ENCODE measurements around the gene ATP6V1F.

Gene ATP6V1F

GRCh38 chr7:128830231-128831177, 32.2 kb upstream of the ATP6V1F start, which contains the start of gene FLNC:
TSS of gene FLNC (plus strand) at chr7:128830406. CDS start at chr7:128830638, 232 bp downstream.
- no peaks in the 10 kb centered on the region for H3K36me3 ChIP-seq (ENCODE audit: control insufficient read depth, insufficient read depth, low read length)
- H3K27me3 ChIP-seq (ENCODE audit: control insufficient read depth, insufficient read depth, low read length): peaks cover 12% of the 10 kb centered on the region
- H3K4me3 ChIP-seq (ENCODE audit: low read length): peak within 1 kb of the TSS; percentile 83
- H3K4me1 ChIP-seq (ENCODE audit: control insufficient read depth, insufficient read depth, low read length): peaks cover 43% of the 10 kb centered on the region
- peak within 1 kb of the TSS; percentile 98 for H3K27ac ChIP-seq (ENCODE audit: low read depth, low read length)
- peak within 1 kb of the TSS; percentile 80 for H3K9ac ChIP-seq (ENCODE audit: low read length)

- Histone ChIP-seq H3K27me3 (ENCODE audit: control insufficient read depth, insufficient read depth, low read length) (peaks cover 12% of the 10 kb centered on the region), H3K4me1 (ENCODE audit: control insufficient read depth, insufficient read depth, low read length) (peaks cover 51% of the 10 kb centered on the region), H3K27ac (ENCODE audit: low read depth, low read length) (peak overlapping the region; percentile 98), H3K36me3 (ENCODE audit: control insufficient read depth, insufficient read depth, low read length) (no peaks in the 10 kb centered on the region), H3K9ac (ENCODE audit: low read length) (peak overlapping the region; percentile 70), H3K4me3 (ENCODE audit: low read length) (peak overlapping the region; percentile 83)
Measured at GRCh38 chr7:128831178-128831993, 31.3 kb upstream of the ATP6V1F start.

GRCh38 chr7:128831994-128832879, 30.4 kb upstream of the ATP6V1F start:
- Histone ChIP-seq H3K27ac (ENCODE audit: low read depth, low read length) (peak overlapping the region; percentile 98), H3K36me3 (ENCODE audit: control insufficient read depth, insufficient read depth, low read length) (peaks cover under 1% of the 10 kb centered on the region), H3K4me3 (ENCODE audit: low read length) (peak overlapping the region; percentile 83), H3K4me1 (ENCODE audit: control insufficient read depth, insufficient read depth, low read length) (peaks cover 50% of the 10 kb centered on the region), H3K27me3 (ENCODE audit: control insufficient read depth, insufficient read depth, low read length) (peaks cover 12% of the 10 kb centered on the region), H3K9ac (ENCODE audit: low read length) (peak overlapping the region; percentile 51)

- H3K4me1 ChIP-seq (ENCODE audit: control insufficient read depth, insufficient read depth, low read length): peaks cover 46% of the 10 kb centered on the region
- peak overlapping the region; percentile 51 for H3K9ac ChIP-seq (ENCODE audit: low read length)
- peak overlapping the region; percentile 98 for H3K27ac ChIP-seq (ENCODE audit: low read depth, low read length)
- peaks cover 12% of the 10 kb centered on the region for H3K27me3 ChIP-seq (ENCODE audit: control insufficient read depth, insufficient read depth, low read length)
- peaks cover 7% of the 10 kb centered on the region for H3K36me3 ChIP-seq (ENCODE audit: control insufficient read depth, insufficient read depth, low read length)
- H3K4me3 ChIP-seq (ENCODE audit: low read length): peak overlapping the region; percentile 83
Measured at GRCh38 chr7:128832880-128833147, 29.8 kb upstream of the ATP6V1F start.

GRCh38 chr7:128833148-128833945, 29.3 kb upstream of the ATP6V1F start:
- H3K27me3 ChIP-seq (ENCODE audit: control insufficient read depth, insufficient read depth, low read length): peaks cover 12% of the 10 kb centered on the region
- peaks cover 40% of the 10 kb centered on the region for H3K4me1 ChIP-seq (ENCODE audit: control insufficient read depth, insufficient read depth, low read length)
- peaks cover 10% of the 10 kb centered on the region for H3K36me3 ChIP-seq (ENCODE audit: control insufficient read depth, insufficient read depth, low read length)
- peak overlapping the region; percentile 51 for H3K9ac ChIP-seq (ENCODE audit: low read length)
- H3K27ac ChIP-seq (ENCODE audit: low read depth, low read length): peak overlapping the region; percentile 98
- H3K4me3 ChIP-seq (ENCODE audit: low read length): peak overlapping the region; percentile 83

GRCh38 chr7:128833946-128834325, 28.7 kb upstream of the ATP6V1F start:
- H3K9ac ChIP-seq (ENCODE audit: low read length): no peak overlapping the region
- peak overlapping the region; percentile 98 for H3K27ac ChIP-seq (ENCODE audit: low read depth, low read length)
- peaks cover 15% of the 10 kb centered on the region for H3K36me3 ChIP-seq (ENCODE audit: control insufficient read depth, insufficient read depth, low read length)
- peaks cover 12% of the 10 kb centered on the region for H3K27me3 ChIP-seq (ENCODE audit: control insufficient read depth, insufficient read depth, low read length)
- peaks cover 39% of the 10 kb centered on the region for H3K4me1 ChIP-seq (ENCODE audit: control insufficient read depth, insufficient read depth, low read length)
- H3K4me3 ChIP-seq (ENCODE audit: low read length): no peak overlapping the region

GRCh38 chr7:128835231-128835751, 27.4 kb upstream of the ATP6V1F start:
- Histone ChIP-seq H3K4me3 (ENCODE audit: low read length) (no peak overlapping the region), H3K27me3 (ENCODE audit: control insufficient read depth, insufficient read depth, low read length) (peaks cover 4% of the 10 kb centered on the region), H3K36me3 (ENCODE audit: control insufficient read depth, insufficient read depth, low read length) (peaks cover 19% of the 10 kb centered on the region), H3K4me1 (ENCODE audit: control insufficient read depth, insufficient read depth, low read length) (peaks cover 31% of the 10 kb centered on the region), H3K27ac (ENCODE audit: low read depth, low read length) (peak overlapping the region; percentile 98), H3K9ac (ENCODE audit: low read length) (no peak overlapping the region)

GRCh38 chr7:128835790-128836641, 26.6 kb upstream of the ATP6V1F start:
- no peak overlapping the region for H3K4me3 ChIP-seq (ENCODE audit: low read length)
- H3K27me3 ChIP-seq (ENCODE audit: control insufficient read depth, insufficient read depth, low read length): peaks cover 4% of the 10 kb centered on the region
- H3K27ac ChIP-seq (ENCODE audit: low read depth, low read length): peak overlapping the region; percentile 98
- peaks cover 19% of the 10 kb centered on the region for H3K36me3 ChIP-seq (ENCODE audit: control insufficient read depth, insufficient read depth, low read length)
- H3K4me1 ChIP-seq (ENCODE audit: control insufficient read depth, insufficient read depth, low read length): peaks cover 31% of the 10 kb centered on the region
- H3K9ac ChIP-seq (ENCODE audit: low read length): no peak overlapping the region

GRCh38 chr7:128836729-128837348, 25.8 kb upstream of the ATP6V1F start:
- no peak overlapping the region for H3K4me3 ChIP-seq (ENCODE audit: low read length)
- peaks cover under 1% of the 10 kb centered on the region for H3K27me3 ChIP-seq (ENCODE audit: control insufficient read depth, insufficient read depth, low read length)
- H3K4me1 ChIP-seq (ENCODE audit: control insufficient read depth, insufficient read depth, low read length): peaks cover 31% of the 10 kb centered on the region
- peaks cover 23% of the 10 kb centered on the region for H3K36me3 ChIP-seq (ENCODE audit: control insufficient read depth, insufficient read depth, low read length)
- peak overlapping the region; percentile 98 for H3K27ac ChIP-seq (ENCODE audit: low read depth, low read length)
- no peak overlapping the region for H3K9ac ChIP-seq (ENCODE audit: low read length)

- peak overlapping the region; percentile 98 for H3K27ac ChIP-seq (ENCODE audit: low read depth, low read length)
- H3K27me3 ChIP-seq (ENCODE audit: control insufficient read depth, insufficient read depth, low read length): no peaks in the 10 kb centered on the region
- peaks cover 30% of the 10 kb centered on the region for H3K4me1 ChIP-seq (ENCODE audit: control insufficient read depth, insufficient read depth, low read length)
- H3K9ac ChIP-seq (ENCODE audit: low read length): no peak overlapping the region
- peaks cover 27% of the 10 kb centered on the region for H3K36me3 ChIP-seq (ENCODE audit: control insufficient read depth, insufficient read depth, low read length)
- no peak overlapping the region for H3K4me3 ChIP-seq (ENCODE audit: low read length)
Measured at GRCh38 chr7:128837521-128837921, 25.1 kb upstream of the ATP6V1F start.
